ENCODE data around the gene MED28. TPM values are rescaled to one million over a fixed set of nuclear protein-coding genes. Genes with fewer than 3 reads are reported as not detected.
"Not testable (repeated sequence)": the region's sequence is repeated elsewhere in the genome, so short reads cannot be mapped to it uniquely, and the experiment has no call there.

MED28 gene
- total RNA-seq, 2 experiments from 2014 or later = 50.5 to 64.7 TPM

DNA sequence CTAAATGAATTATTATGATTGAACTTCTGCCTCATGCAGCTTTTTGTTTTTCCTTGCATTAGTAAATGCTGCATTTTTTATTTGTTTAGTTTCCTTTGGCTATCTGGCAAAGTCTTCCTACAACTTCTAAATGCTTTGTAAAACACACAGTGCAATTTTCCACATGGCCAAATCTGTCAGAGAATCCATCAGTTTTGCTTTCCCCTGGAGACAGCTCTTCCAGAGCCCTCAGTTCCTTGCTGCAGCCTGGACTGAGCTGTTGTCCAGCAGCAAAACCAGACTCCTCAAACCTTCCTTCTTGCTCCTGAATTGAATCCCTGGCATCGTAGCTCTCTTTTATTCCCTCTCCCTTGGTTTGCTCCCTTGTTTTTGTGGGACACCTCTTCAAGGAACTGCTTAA, 42.6 kb downstream of the MED28 start:
- no peak overlapping the region for H3K27ac Mint-ChIP-seq
- H3K4me3 Mint-ChIP-seq = no peak overlapping the region
- no peak for ATAC-seq (ENCODE audit: poor library complexity)
- no peaks in the 10 kb centered on the region for H3K4me1 Mint-ChIP-seq (ENCODE audit: low read depth)
- H3K9me3 Mint-ChIP-seq = no peaks in the 10 kb centered on the region
- no peak for DNase-seq
- ChIA-PET CTCF (interaction anchor here (0.6 kb wide), 1 partner anchor 146 kb away, joined by 3 read pairs; no protein-coding TSS in a partner anchor), POLR2A (no interaction called here)
- Histone ChIP-seq H3K4me1 (ENCODE audit: insufficient read depth, low read length) (no peaks in the 10 kb centered on the region), H3K9me3 (ENCODE audit: control insufficient read depth in 1 of 2, insufficient read depth in 1 of 2, low read length in 2 of 2) (no peaks in the 10 kb centered on the region), H3K27me3 (ENCODE audit: control insufficient read depth in 1 of 2, insufficient read depth in 2 of 2, low read length in 2 of 2) (no peaks in the 10 kb centered on the region), H3K36me3 (ENCODE audit: insufficient read depth, low read length) (no peaks in the 10 kb centered on the region), H3K4me3 (ENCODE audit: low read length) (no peak overlapping the region), H3K27ac (ENCODE audit: low read depth in 1 of 2, low read length in 2 of 2) (no peak overlapping the region)
- no peaks in the 10 kb centered on the region for H3K36me3 Mint-ChIP-seq (ENCODE audit: low read depth)
- H3K27me3 Mint-ChIP-seq = no peaks in the 10 kb centered on the region
- intact Hi-C loops (cut with DNase I, micrococcal nuclease) = no loop called here
- TF ChIP-seq, protein P1, sequence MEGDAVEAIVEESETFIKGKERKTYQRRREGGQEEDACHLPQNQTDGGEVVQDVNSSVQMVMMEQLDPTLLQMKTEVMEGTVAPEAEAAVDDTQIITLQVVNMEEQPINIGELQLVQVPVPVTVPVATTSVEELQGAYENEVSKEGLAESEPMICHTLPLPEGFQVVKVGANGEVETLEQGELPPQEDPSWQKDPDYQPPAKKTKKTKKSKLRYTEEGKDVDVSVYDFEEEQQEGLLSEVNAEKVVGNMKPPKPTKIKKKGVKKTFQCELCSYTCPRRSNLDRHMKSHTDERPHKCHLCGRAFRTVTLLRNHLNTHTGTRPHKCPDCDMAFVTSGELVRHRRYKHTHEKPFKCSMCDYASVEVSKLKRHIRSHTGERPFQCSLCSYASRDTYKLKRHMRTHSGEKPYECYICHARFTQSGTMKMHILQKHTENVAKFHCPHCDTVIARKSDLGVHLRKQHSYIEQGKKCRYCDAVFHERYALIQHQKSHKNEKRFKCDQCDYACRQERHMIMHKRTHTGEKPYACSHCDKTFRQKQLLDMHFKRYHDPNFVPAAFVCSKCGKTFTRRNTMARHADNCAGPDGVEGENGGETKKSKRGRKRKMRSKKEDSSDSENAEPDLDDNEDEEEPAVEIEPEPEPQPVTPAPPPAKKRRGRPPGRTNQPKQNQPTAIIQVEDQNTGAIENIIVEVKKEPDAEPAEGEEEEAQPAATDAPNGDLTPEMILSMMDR (IDR thresholded peaks at IDR 0.05) = no peak

DNA sequence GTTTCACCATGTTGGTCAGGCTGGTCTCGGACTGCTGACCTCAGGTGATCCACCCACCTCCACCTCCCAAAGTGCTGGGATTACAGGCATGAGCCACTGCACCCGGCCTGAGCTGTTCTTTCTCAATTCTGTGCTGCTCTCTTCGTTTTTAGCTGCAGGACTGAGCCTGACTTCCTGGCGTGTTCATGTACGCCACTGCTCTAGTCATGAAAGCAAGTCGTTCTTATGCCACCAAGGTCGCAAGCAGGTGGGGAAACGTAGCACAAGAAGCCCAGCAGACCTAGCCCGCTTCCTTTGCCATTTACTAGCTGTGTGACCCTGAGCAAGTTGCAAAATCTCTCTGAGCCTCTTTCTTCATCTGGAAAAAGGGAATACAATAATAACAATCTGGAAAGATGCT, 43.4 kb downstream of the MED28 start:
- DNase-seq (no peak), ATAC-seq (ENCODE audit: poor library complexity) (no peak)
- no peaks in the 10 kb centered on the region for H3K4me1 Mint-ChIP-seq (ENCODE audit: low read depth)
- H3K27me3 Mint-ChIP-seq = no peaks in the 10 kb centered on the region
- no peaks in the 10 kb centered on the region for H3K36me3 Mint-ChIP-seq (ENCODE audit: low read depth)
- no peak overlapping the region for H3K4me3 Mint-ChIP-seq
- H3K9me3 Mint-ChIP-seq = no peaks in the 10 kb centered on the region
- H3K9me3 ChIP-seq (ENCODE audit: control insufficient read depth in 1 of 2, insufficient read depth in 1 of 2, low read length in 2 of 2) = no peaks in the 10 kb centered on the region
- H3K4me3 ChIP-seq (ENCODE audit: low read length) = no peak overlapping the region
- H3K36me3 ChIP-seq (ENCODE audit: insufficient read depth, low read length) = no peaks in the 10 kb centered on the region
- no peaks in the 10 kb centered on the region for H3K27me3 ChIP-seq (ENCODE audit: control insufficient read depth in 1 of 2, insufficient read depth in 2 of 2, low read length in 2 of 2)
- TF ChIP-seq, protein P1 (IDR thresholded peaks at IDR 0.05) = no peak
- no peak overlapping the region for H3K27ac Mint-ChIP-seq
- ChIA-PET POLR2A (no interaction called here), CTCF (no interaction called here)
- H3K4me1 ChIP-seq (ENCODE audit: insufficient read depth, low read length) = no peaks in the 10 kb centered on the region
- no peak overlapping the region for H3K27ac ChIP-seq (ENCODE audit: low read depth in 1 of 2, low read length in 2 of 2)
- intact Hi-C loops (cut with DNase I, micrococcal nuclease) = no loop called here

DNA sequence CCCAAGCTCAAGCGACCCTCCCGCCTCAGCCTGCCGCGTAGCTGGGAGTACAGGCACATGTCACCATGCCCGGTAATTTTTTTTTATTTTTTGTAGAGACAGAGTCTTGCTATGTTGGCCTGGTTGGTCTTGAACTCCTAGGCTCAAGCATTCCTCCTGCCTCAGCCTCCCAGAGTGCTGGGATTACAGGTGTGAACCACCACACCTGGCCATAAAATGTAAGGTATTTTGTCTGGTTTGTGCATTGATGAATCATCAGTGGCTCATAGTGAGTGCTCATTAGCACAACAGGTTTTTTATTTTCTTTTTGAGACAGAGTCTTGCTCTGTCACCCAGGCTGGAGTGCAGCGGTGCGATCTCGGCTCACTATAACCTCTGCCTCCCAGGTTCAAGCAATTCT, 44.8 kb downstream of the MED28 start:
- H3K4me3 ChIP-seq (ENCODE audit: low read length); H3K4me1 Mint-ChIP-seq (ENCODE audit: low read depth); DNase-seq; H3K27ac Mint-ChIP-seq; ATAC-seq (ENCODE audit: poor library complexity); H3K27ac ChIP-seq (ENCODE audit: low read depth in 1 of 2, low read length in 2 of 2); H3K4me3 Mint-ChIP-seq; H3K27me3 ChIP-seq (ENCODE audit: control insufficient read depth in 1 of 2, insufficient read depth in 2 of 2, low read length in 2 of 2); H3K36me3 Mint-ChIP-seq (ENCODE audit: low read depth); H3K4me1 ChIP-seq (ENCODE audit: insufficient read depth, low read length); H3K9me3 Mint-ChIP-seq; CTCF ChIA-PET; H3K36me3 ChIP-seq (ENCODE audit: insufficient read depth, low read length); H3K27me3 Mint-ChIP-seq; POLR2A ChIA-PET; H3K9me3 ChIP-seq (ENCODE audit: control insufficient read depth in 1 of 2, insufficient read depth in 1 of 2, low read length in 2 of 2); intact Hi-C loops (cut with DNase I, micrococcal nuclease): not testable (repeated sequence)

DNA sequence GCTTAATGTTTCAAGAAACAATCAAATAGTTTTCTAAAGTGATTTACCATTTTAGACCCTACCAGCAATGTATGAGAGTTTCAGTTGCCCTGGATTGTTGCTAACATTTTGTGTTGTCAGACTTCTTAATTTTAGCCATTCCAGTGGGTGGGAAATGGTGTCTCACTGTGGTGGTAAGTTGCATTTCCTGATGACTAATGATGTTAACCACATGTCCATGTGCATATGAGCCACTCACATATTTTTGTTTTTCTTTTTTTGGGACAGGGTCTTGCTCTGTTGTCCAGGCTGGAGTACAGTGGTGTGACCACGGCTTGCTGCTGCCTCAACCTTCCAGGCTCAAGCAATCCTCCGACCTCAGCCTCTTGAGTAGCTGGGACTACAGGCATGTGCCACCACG, 48.3 kb downstream of the MED28 start:
- H3K27ac ChIP-seq (ENCODE audit: low read depth in 1 of 2, low read length in 2 of 2) = no peak overlapping the region
- H3K36me3 ChIP-seq (ENCODE audit: insufficient read depth, low read length) = no peaks in the 10 kb centered on the region
- H3K4me1 ChIP-seq (ENCODE audit: insufficient read depth, low read length) = no peaks in the 10 kb centered on the region
- DNase-seq = no peak
- CTCF ChIA-PET = no interaction called here
- H3K4me3 ChIP-seq (ENCODE audit: low read length) = no peak overlapping the region
- Mint-ChIP-seq H3K4me3 (no peak overlapping the region), H3K27ac (no peak overlapping the region), H3K4me1 (ENCODE audit: low read depth) (no peaks in the 10 kb centered on the region), H3K9me3 (no peaks in the 10 kb centered on the region), H3K27me3 (peaks cover 13% of the 10 kb centered on the region), H3K36me3 (ENCODE audit: low read depth) (no peaks in the 10 kb centered on the region)
- H3K9me3 ChIP-seq (ENCODE audit: control insufficient read depth in 1 of 2, insufficient read depth in 1 of 2, low read length in 2 of 2) = no peaks in the 10 kb centered on the region
- TF ChIP-seq, protein P1 (IDR thresholded peaks at IDR 0.05) = no peak
- POLR2A ChIA-PET = no interaction called here
- intact Hi-C loops (cut with DNase I, micrococcal nuclease) = no loop called here
- no peaks in the 10 kb centered on the region for H3K27me3 ChIP-seq (ENCODE audit: control insufficient read depth in 1 of 2, insufficient read depth in 2 of 2, low read length in 2 of 2)
- ATAC-seq (ENCODE audit: poor library complexity) = no peak
